Amniotic stem cell (primary cell): Measurements from ENCODE around the gene APOLD1.
"Not testable (repeated sequence)": the region's sequence is repeated elsewhere in the genome, so short reads cannot be mapped to it uniquely, and the experiment has no call there.

Experiments used
- DNase-seq: peaks from one replicate; lab custom pipeline; 2025; lab: John Stamatoyannopoulos, UW

APOLD1 gene

DNA sequence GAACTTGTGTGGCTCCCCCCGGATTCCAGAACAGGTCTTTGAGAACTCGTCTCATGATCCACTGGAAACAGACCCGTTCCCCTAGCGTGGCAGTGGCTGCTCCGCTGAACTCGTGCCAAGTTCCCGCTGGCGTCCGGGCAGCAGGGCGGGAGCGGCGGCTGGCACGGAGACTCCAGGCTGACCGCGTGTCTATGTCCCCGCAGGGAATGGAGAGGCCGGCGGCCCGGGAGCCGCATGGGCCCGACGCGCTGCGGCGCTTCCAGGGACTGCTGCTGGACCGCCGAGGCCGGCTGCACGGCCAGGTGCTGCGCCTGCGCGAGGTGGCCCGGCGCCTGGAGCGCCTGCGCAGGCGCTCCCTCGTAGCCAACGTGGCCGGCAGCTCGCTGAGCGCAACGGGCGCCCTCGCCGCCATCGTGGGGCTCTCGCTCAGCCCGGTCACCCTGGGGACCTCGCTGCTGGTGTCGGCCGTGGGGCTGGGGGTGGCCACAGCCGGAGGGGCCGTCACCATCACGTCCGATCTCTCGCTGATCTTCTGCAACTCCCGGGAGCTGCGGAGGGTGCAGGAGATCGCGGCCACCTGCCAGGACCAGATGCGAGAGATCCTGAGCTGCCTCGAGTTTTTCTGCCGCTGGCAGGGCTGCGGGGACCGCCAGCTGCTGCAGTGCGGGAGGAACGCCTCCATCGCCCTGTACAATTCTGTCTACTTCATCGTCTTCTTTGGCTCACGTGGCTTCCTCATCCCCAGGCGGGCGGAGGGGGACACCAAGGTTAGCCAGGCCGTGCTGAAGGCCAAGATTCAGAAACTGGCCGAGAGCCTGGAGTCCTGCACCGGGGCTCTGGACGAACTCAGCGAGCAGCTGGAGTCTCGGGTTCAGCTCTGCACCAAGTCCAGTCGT, 1.5 kb downstream of the APOLD1 start:
- DNase-seq, result peak; percentile 24

DNA sequence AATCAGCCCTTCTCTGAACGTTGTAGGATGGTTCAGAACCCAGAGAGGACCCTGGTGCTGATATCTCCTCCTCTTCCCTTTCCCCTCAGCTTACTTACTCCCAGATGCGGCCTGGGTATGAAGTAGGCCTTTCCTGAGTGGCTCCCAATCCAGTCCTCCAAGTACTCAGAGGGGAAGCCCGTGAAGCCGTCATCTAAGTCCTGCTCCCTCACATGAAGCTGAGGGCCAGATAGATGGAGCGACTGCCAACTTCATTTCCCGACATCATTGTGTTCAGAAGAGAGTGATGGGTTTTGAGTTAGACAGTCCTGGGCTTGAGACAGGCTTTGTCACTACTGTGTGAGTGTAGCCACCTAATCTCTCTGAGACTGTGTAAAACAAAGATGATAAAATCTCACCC, 2.7 kb downstream of the APOLD1 start:
- no peak for DNase-seq

DNA sequence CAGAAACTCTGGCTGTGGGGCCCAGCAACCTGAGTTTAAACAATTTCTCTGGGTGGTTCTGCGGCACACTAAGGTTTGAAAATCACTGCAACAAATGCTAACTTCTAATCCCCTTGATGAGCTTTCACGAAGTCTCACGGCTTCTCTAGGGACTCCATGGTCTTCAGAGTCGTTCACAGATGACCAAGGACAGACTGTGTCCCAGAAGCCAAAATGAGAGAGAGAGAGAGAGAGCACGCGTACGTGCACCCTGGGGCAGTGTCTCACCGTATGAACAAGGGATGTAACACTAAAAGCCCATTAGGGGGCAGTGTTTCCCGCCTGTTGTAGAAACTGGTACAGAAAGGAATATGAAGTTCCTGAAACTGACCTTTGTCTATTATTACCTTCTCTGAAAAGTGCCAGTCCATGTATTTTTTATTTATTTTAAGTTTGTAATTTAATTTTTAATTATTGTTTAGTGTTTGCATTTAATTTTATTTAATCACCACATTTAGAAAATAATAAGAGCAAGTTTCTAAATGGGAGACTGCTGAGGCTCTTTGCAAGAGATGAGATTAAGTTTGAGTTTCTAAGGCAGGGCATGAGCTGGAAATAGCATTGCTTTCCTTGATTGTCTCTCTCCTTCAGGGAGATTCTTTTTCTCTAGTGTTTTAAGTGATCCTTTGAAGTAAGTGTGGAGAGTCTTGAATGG, 3.4 kb downstream of the APOLD1 start:
- DNase-seq, result peak; percentile 67

DNA sequence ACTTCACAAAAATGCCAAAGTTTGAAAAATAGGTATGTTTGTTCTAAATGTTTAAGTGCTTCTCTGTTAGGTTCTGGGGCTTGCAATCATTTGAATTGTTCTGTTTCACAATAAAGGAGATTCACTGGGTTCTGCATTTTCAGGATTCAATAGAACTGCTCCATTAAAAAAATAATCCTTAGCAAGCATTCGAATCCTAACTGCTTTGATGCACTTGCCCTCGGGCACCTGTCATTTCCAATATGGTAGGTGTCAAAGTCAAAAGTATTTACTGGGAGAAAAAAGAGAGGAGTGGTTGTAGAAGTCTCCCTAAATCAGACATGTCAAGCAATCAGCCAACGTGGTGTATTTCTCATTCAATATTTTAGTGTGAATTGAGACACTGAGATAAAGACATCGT, 5.5 kb downstream of the APOLD1 start:
- DNase-seq, result no peak

GRCh38 chr12:12791756-12792369, 6.4 kb downstream of the APOLD1 start:
- DNase-seq, result no peak

- DNase-seq, result no peak
Measured at GRCh38 chr12:12792421-12792820, 7.0 kb downstream of the APOLD1 start.

DNA sequence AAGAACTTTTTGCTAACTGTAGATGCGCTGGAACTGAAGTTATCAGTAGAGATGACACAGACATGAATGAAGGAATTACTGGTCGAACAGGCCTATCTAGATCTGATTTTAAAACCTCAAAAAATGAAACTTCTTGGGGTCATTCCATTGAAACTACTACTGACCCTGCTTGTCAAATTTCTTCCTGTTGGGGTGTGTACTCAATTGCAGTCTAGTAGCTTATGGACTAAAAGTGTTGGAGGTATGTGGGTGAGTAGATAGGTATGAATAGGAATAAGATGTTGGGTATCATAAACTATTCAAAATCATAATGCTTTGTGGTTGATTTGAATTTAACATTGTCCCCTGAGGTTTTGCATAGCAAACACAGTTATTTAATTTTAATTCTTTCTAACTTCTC, 9.2 kb downstream of the APOLD1 start:
- DNase-seq, result no peak

DNA sequence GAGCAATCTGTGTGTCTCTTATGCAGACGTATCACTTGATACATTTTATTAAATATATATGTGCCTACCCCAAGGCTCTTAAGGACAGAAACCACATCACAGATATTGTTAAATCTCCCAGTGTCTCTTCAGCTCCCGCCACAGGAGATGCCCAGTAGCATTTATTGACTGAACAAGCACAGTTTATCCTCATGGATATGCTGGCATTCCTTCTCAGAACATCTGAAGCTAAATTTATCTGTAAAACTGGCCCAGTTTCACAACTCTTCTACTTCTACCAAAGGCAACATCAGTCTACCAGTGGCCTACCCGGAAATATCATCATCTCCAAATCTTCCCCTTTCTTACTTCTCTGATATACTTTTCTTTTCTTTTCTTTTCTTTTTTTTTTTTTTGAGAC, 10.7 kb downstream of the APOLD1 start:
- no peak for DNase-seq

- no peak for DNase-seq
Measured at GRCh38 chr12:12796928-12797793, 11.7 kb downstream of the APOLD1 start.

DNA sequence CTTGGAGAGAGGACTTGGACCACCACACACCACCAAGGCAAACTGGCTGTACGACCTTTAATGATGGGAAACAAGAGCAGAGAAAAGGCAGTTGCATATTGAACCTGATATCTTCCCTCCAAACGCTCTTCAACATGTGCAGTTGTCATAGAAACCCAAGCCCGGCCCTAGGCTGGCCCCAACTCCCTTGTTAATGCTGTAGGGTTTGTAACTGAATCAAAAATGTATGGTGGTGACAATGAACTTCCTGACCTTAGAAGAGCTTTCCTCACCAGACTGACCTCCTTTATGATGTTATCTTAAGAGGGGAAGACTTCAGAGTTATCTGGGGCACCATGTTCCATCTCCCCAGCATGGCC, 12.3 kb downstream of the APOLD1 start:
- no peak for DNase-seq

GRCh38 chr12:12798480-12798879, 13.0 kb downstream of the APOLD1 start:
- DNase-seq, result no peak

DNA sequence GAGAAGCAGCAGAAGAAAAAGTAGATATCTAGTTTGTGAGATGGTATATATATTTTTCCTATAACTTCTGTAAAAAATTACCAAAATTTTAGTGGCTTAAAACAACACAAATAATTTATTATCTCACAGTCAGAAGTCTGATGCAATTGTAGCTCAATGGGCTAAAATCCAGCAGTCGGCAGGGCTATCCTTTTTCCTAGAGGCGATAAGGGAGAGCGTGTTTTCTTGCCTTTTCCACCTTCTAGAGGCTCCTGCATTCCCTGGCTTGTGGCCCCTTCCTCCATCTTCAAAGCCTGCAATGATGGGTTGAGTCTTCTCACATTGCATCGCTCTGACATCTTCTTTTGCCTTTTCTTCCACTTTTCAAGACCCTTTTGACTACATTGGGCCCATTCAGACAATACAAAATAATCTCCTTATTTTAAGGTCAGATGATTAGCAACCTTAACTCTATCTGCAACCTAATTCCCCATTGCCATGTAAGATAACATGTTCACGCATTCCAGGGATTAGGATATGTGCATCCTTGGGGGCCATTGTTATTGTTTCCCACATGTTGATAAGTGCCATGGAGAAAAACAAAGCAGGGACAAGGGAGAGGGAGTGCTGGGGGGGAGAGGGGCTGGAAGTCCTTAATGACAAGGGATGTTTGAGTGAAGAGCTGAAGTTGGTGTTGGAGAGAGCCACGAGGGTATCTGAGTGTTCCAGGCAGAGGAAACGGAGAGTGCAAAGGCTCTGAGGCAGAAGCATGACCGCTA, 13.9 kb downstream of the APOLD1 start:
- no peak for DNase-seq

DNA sequence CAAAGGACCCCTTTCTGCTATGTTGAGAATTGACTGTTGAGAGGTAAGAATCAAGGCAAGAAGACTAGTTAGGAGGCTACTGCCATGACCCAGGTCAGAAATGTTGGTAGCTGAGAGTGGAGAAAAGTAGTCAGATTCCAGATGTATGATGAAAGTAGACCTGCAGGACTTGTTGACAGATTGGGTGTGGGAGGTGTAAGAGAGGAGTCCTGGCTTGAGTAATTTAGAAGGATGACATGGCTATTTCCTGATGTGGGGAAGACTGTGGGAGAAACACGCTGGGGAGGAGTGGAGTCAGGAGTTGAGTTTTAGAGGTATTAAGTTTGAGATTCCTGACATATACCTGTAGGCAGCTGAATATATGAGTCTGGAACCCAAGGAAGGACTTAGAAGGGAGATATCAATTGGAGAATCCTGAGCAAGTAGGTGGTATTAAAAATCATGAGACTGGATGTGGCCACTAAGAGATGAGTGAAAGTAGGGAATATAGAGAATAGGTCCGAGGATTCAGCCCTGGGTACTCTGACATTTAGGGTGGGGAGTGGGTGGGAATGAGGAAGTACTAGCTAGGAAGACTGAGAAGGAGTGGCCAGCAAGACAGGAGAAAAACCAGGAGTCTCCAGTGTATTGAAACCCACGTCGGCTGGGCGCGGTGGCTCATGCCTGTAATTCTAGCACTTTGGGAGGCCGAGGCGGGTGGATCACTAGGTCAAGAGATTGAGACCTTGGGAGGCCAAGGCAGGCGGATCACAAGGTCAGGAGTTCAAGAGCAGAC, 15.1 kb downstream of the APOLD1 start:
- DNase-seq, result no peak

DNA sequence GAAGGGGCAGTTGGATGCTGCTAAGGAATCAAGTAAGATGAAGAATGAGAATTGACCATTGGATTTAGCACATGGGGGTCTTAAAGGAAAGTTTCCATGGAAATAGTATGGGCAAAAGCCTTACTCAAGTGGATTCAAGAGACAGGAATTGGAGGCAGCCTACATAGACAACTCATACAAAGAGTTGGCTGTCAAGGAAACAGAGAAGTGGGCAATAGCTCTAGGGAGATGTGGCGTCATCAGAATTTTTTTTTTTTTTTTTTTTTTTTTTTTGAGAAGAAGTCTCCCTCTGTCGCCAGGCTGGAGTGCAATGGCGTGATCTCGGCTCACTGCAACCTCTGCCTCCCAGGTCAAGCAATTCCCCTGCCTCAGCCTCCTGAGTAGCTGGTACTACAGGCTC, 16.2 kb downstream of the APOLD1 start:
- not testable (repeated sequence) for DNase-seq

GRCh38 chr12:12803186-12803585, 17.7 kb downstream of the APOLD1 start:
- DNase-seq, result peak; percentile 56

- DNase-seq, result no peak
Measured at GRCh38 chr12:12804011-12804410, 18.6 kb downstream of the APOLD1 start.

- DNase-seq, result peak; percentile 35
Measured at GRCh38 chr12:12804432-12804886, 19.0 kb downstream of the APOLD1 start.

- no peak for DNase-seq
Measured at GRCh38 chr12:12806784-12807516, 21.5 kb downstream of the APOLD1 start.

GRCh38 chr12:12807517-12807903, 22.1 kb downstream of the APOLD1 start:
- not testable (repeated sequence) for DNase-seq
